VCaP (cell line): ENCODE results near the gene FAHD1.

Experiments used
- H3K27ac ChIP-seq: fragments of 450-650 bp; 2 replicates; pipeline ENCODE4 v1.5.1; 2017
- CTCF ChIP-seq: fragments of 450-650 bp; conservative IDR thresholded peaks from 2 replicates; pipeline ENCODE4 v1.5.1; 2017; ENCODE audit warnings: mild to moderate bottlenecking, moderate library complexity

Gene FAHD1

GRCh38 chr16:1815461-1815860 is 11.5 kb upstream of the FAHD1 start:
- no peak for TF ChIP-seq CTCF
- no peak overlapping the region for H3K27ac ChIP-seq

- no peak overlapping the region for H3K27ac ChIP-seq
- no peak for TF ChIP-seq CTCF
Measured at GRCh38 chr16:1816396-1817275, 10.4 kb upstream of the FAHD1 start.

- H3K27ac ChIP-seq, result no peak overlapping the region
- no peak for TF ChIP-seq CTCF
Measured at GRCh38 chr16:1817276-1817589, 9.8 kb upstream of the FAHD1 start.

GRCh38 chr16:1817716-1818115 is 9.3 kb upstream of the FAHD1 start:
- H3K27ac ChIP-seq, result no peak overlapping the region
- TF ChIP-seq CTCF, result no peak

- no peak overlapping the region for H3K27ac ChIP-seq
- no peak for TF ChIP-seq CTCF
Measured at GRCh38 chr16:1818204-1818872, 8.7 kb upstream of the FAHD1 start.

GRCh38 chr16:1818873-1819525 is 8.0 kb upstream of the FAHD1 start:
- no peak for TF ChIP-seq CTCF
- H3K27ac ChIP-seq, result no peak overlapping the region

GRCh38 chr16:1819611-1820010 is 7.4 kb upstream of the FAHD1 start:
- H3K27ac ChIP-seq, result no peak overlapping the region

More at GRCh38 chr16:1819611-1820010, 7.4 kb upstream of the FAHD1 start:
- TF ChIP-seq CTCF, result no peak
